Breast epithelium (tissue), 4 donors: ENCODE data around the gene KCNJ6. TPM values are rescaled to one million over a fixed set of nuclear protein-coding genes. Genes with fewer than 3 reads are reported as not detected.

Experiments used
- DNase-seq, 2 donors: peaks; one replicate each; pipeline ENCODE4 v3.0.0-alpha.2; 2019; ENCODE audit warnings: low spot score in 2 of 2
- H3K27ac ChIP-seq, 2 donors: fragments of 200-600 bp; sonication (generic) in 1 of 2; one replicate each; pipeline ENCODE4 v1.5.1; 2016 to 2019; ENCODE audit warnings: mild to moderate bottlenecking in 1 of 2
- H3K27me3 ChIP-seq, 2 donors: fragments of 200-600 bp; sonication (generic) in 1 of 2; one replicate each; pipeline versions ENCODE4 v1.5.1 to v1.6.0; 2017 to 2019; ENCODE audit warnings: control low read depth in 1 of 2, mild to moderate bottlenecking in 1 of 2
- H3K36me3 ChIP-seq: fragments of 200-600 bp; one replicate; pipeline ENCODE4 v1.5.1; 2019
- H3K4me1 ChIP-seq, 2 donors: fragments of 200-600 bp; sonication (generic); one replicate each; pipeline ENCODE4 v1.5.1; 2016 to 2019; ENCODE audit warnings: control low read depth in 1 of 2
- H3K4me3 ChIP-seq, 3 donors: fragments of 200-600 bp; sonication (generic); 1 replicate in 2 of 3; 2 replicates in 1 of 3; pipeline ENCODE4 v1.5.1; 2016 to 2019; ENCODE audit warnings: mild to moderate bottlenecking in 3 of 3, moderate library complexity in 2 of 3
- H3K9me3 ChIP-seq, 2 donors: fragments of 200-600 bp; sonication (generic) in 1 of 2; one replicate each; pipeline ENCODE4 v1.5.1; 2016 to 2019; ENCODE audit warnings: control low read depth in 1 of 2
- CTCF ChIP-seq, 3 donors: fragments of 450-650 bp; IDR thresholded peaks; one replicate each; pipeline ENCODE4 v1.5.1; 2016 to 2017; ENCODE audit warnings: antibody characterized with exemption in 3 of 3, mild to moderate bottlenecking in 3 of 3, moderate library complexity in 3 of 3
- POLR2A ChIP-seq: fragments of 450-650 bp; IDR thresholded peaks from one replicate; pipeline ENCODE4 v1.6.1; 2016; ENCODE audit warnings: antibody characterized with exemption, mild to moderate bottlenecking, moderate library complexity
- POLR2AphosphoS5 ChIP-seq, 3 donors: sonication (generic); formaldehyde crosslinking; IDR thresholded peaks; one replicate each; pipeline ENCODE4 v1.6.1; 2017; ENCODE audit warnings: antibody characterized with exemption in 3 of 3
- intact Hi-C: fragments of 100-400 bp; cut with DNase I; formaldehyde crosslinking; loops from one replicate; pipeline ENCODE4 v1.15.1; 2023; ENCODE audit warnings: low total_unique reads
- total RNA-seq, 3 donors: library from RNA; depleted of rRNA; stranded (reverse); fragments of >200 nt; gene quantifications; one replicate each; pipeline ENCODE4 v1.1.0, GENCODE V29; 2016

KCNJ6 gene
- total RNA-seq, 3 donors from 2014 or later: not detected

- no peaks in the 10 kb centered on the region for H3K9me3 ChIP-seq
- DNase-seq: no peak
- H3K4me3 ChIP-seq: no peak overlapping the region
- no peaks in the 10 kb centered on the region for H3K36me3 ChIP-seq
- no peaks in the 10 kb centered on the region for H3K27me3 ChIP-seq
- no peak for TF ChIP-seq POLR2AphosphoS5 (IDR thresholded peaks at IDR 0.05)
- TF ChIP-seq CTCF (IDR thresholded peaks at IDR 0.05): no peak
- TF ChIP-seq POLR2A: no peak
- intact Hi-C loops: no loop called here
- no peak overlapping the region for H3K27ac ChIP-seq
- H3K4me1 ChIP-seq: no peaks in the 10 kb centered on the region
These were observed 357.5 kb downstream of the KCNJ6 start for GRCh38 chr21:37558676-37559211.
